B cell (primary cell): Measurements from ENCODE around the gene MYO1E. TPM values are rescaled to one million over a fixed set of nuclear protein-coding genes. Genes with fewer than 3 reads are reported as not detected.

Source experiments
- ATAC-seq: fragments of 200-7000 bp; cut with Tn5 transposase; one replicate; pipeline ENCODE4 v1.10.0; 2021; ENCODE audit warnings: low read depth, mild to moderate bottlenecking, moderate number of reproducible peaks, moderate library complexity
- CTCF ChIA-PET: fragments of 350-600 bp; sonication (Branson Sonifier 250); formaldehyde crosslinking; loops from one replicate; lab custom pipeline; 2021; ENCODE audit warnings: antibody characterized with exemption, inconsistent platforms; lab: Charles Lee
- POLR2A ChIA-PET: fragments of 350-600 bp; sonication (Branson Sonifier 250); formaldehyde crosslinking; loops from one replicate; lab custom pipeline; 2021; ENCODE audit warnings: antibody characterized with exemption; lab: Charles Lee
- DNase-seq: peaks from one replicate; pipeline ENCODE4 v3.0.0; 2013
- H2AFZ ChIP-seq: 2 replicates; pipeline ENCODE4 v1.6.1; 2012; ENCODE audit warnings: mild to moderate bottlenecking, low read depth, low read length; ENCODE audit not compliant: insufficient read depth, poor library complexity, severe bottlenecking
- H3K27ac ChIP-seq, 2 donors: 1 replicate in 1 of 2; 2 replicates in 1 of 2; pipeline ENCODE4 v1.5.1; 2012 to 2013; ENCODE audit warnings: low read length in 2 of 2, mild to moderate bottlenecking in 2 of 2, moderate library complexity in 1 of 2
- H3K27me3 ChIP-seq, 4 experiments: fragments of 200-600 bp in 1 of 4; sonication (generic) in 1 of 4; replicated peaks in 1 of 4; 1 replicate in 2 of 4; 2 replicates in 2 of 4; pipeline versions ENCODE4 v1.6.1 to v1.7.0; 2013 to 2016; ENCODE audit warnings: low read length in 3 of 4, mild to moderate bottlenecking in 2 of 4, mixed read lengths in 1 of 4, moderate library complexity in 1 of 4; ENCODE audit not compliant: insufficient read depth in 4 of 4, control insufficient read depth in 3 of 4; ENCODE audit errors: control extremely low read depth in 1 of 4
- H3K36me3 ChIP-seq, 2 experiments: replicated peaks in 1 of 2; 1 replicate in 1 of 2; 2 replicates in 1 of 2; pipeline versions ENCODE4 v1.6.1 to v1.7.1; 2013; ENCODE audit warnings: low read length in 1 of 2; ENCODE audit not compliant: insufficient read depth in 2 of 2, control insufficient read depth in 1 of 2; ENCODE audit errors: control extremely low read depth in 1 of 2, extremely low read depth in 1 of 2
- H3K4me1 ChIP-seq, 2 donors: fragments of 200-600 bp in 1 of 2; sonication (generic) in 1 of 2; 1 replicate in 1 of 2; 2 replicates in 1 of 2; pipeline versions ENCODE4 v1.5.1 to v1.6.1; 2013 to 2017; ENCODE audit warnings: low read length in 2 of 2; ENCODE audit not compliant: control insufficient read depth in 2 of 2, insufficient read depth in 2 of 2
- H3K4me2 ChIP-seq: replicated peaks from 2 replicates; pipeline ENCODE3; 2012; ENCODE audit warnings: mild to moderate bottlenecking, low read depth, low read length; ENCODE audit not compliant: poor library complexity, severe bottlenecking
- H3K4me3 ChIP-seq, 5 experiments: fragments of 200-600 bp in 1 of 5; sonication (generic) in 1 of 5; 1 replicate in 3 of 5; 2 replicates in 2 of 5; pipeline versions ENCODE4 v1.5.1 to v1.7.0; 2011 to 2016; ENCODE audit warnings: low read length in 4 of 5, mild to moderate bottlenecking in 4 of 5, low read depth in 2 of 5, control low read depth in 1 of 5, moderate library complexity in 1 of 5; ENCODE audit not compliant: insufficient read depth in 1 of 5; ENCODE audit errors: control extremely low read depth in 1 of 5, extremely low read depth in 1 of 5
- H3K79me2 ChIP-seq: fragments of 200-600 bp; sonication (generic); one replicate; pipeline ENCODE4 v1.6.0; 2016; ENCODE audit warnings: low read length; ENCODE audit not compliant: control insufficient read depth, insufficient read depth
- H3K9ac ChIP-seq: fragments of 200-600 bp; sonication (generic); 2 replicates; pipeline ENCODE4 v1.6.1; 2017; ENCODE audit warnings: mild to moderate bottlenecking, low read length, moderate library complexity
- H3K9me3 ChIP-seq, 3 donors: one replicate each; pipeline versions ENCODE4 v1.6.1 to v1.7.1; 2013; ENCODE audit warnings: low read length in 2 of 3; ENCODE audit not compliant: control insufficient read depth in 2 of 3, insufficient read depth in 1 of 3; ENCODE audit errors: control extremely low read depth in 1 of 3
- H4K20me1 ChIP-seq: 2 replicates; pipeline ENCODE4 v1.6.0; 2012; ENCODE audit warnings: mild to moderate bottlenecking, low read length; ENCODE audit not compliant: insufficient read depth, control insufficient read depth, poor library complexity, severe bottlenecking
- H3K27ac Mint-ChIP-seq: one replicate; pipeline ENCODE4 v1.8.0; 2021; ENCODE audit warnings: mixed read lengths
- H3K27me3 Mint-ChIP-seq: one replicate; pipeline ENCODE4 v1.8.0; 2021; ENCODE audit warnings: mixed read lengths
- H3K4me1 Mint-ChIP-seq: one replicate; pipeline ENCODE4 v1.8.0; 2021; ENCODE audit warnings: mixed read lengths
- H3K4me3 Mint-ChIP-seq: one replicate; pipeline ENCODE4 v1.8.0; 2021; ENCODE audit warnings: mixed read lengths
- H3K9me3 Mint-ChIP-seq: one replicate; pipeline ENCODE4 v1.8.0; 2022; ENCODE audit warnings: mixed read lengths; ENCODE audit not compliant: insufficient read depth
- EZH2 ChIP-seq: IDR thresholded peaks from 2 replicates; pipeline ENCODE4 v1.6.1; 2012; ENCODE audit warnings: borderline replicate concordance, low read depth, mild to moderate bottlenecking, moderate library complexity, low read length; ENCODE audit not compliant: insufficient read depth, poor library complexity, severe bottlenecking
- WGBS: methylation state at CpG from one replicate; pipeline ENCODE4 v1.1.5; 2013; ENCODE audit warnings: missing lambda C conversion rate; ENCODE audit not compliant: insufficient coverage; 5-methylcytosine and 5-hydroxymethylcytosine counted together
- intact Hi-C: fragments of 100-400 bp; cut with micrococcal nuclease; formaldehyde crosslinking; loops from one replicate; pipeline ENCODE4 v1.10.0; 2022
- polyA plus RNA-seq: library from polyadenylated mRNA; depleted of rRNA; stranded (reverse); fragments of >200 nt; gene quantifications from 2 replicates; pipeline ENCODE4 v1.2.3, GENCODE V29; 2012
- total RNA-seq, 2 donors: library from RNA; stranded (reverse); fragments of 120-200 nt in 1 of 2; gene quantifications; 1 replicate in 1 of 2; 2 replicates in 1 of 2; pipeline versions ENCODE4 v1.2.3 to v1.2.4, GENCODE V29; 2013 to 2022
- TF ChIP-seq, protein P1 (sequence below): fragments of 200-600 bp; IDR thresholded peaks from one replicate; pipeline ENCODE4 v1.8.0; 2022; ENCODE audit warnings: antibody characterized with exemption, mild to moderate bottlenecking

The MYO1E gene
- total and polyA plus RNA-seq, 2 donors (not counting 1 experiment from before 2014, with no cell fraction given) = 11.9 to 100.0 TPM

GRCh38 chr15:59419170-59419569 lies 46.5 kb upstream of the MYO1E start:
- ChIA-PET CTCF (interaction anchor here (0.9 to 1.1 kb wide), 3 partner anchors 172 to 173 kb away, joined by 3 to 4 read pairs (median 3); no protein-coding TSS in a partner anchor), POLR2A (no interaction called here)
- Histone ChIP-seq H2AFZ (no peak overlapping the region), H3K4me3 (no peak overlapping the region), H4K20me1 (no peaks in the 10 kb centered on the region), H3K27me3 (no peaks in the 10 kb centered on the region), H3K4me1 (peaks cover 24 to 36% of the 10 kb centered on the region in 2 donors), H3K9me3 (no peaks in the 10 kb centered on the region), H3K79me2 (no peaks in the 10 kb centered on the region), H3K9ac (no peak overlapping the region), H3K4me2 (no peak overlapping the region), H3K36me3 (no peaks in the 10 kb centered on the region), H3K27ac (peak overlapping the region in 1 of 2 donors; percentile 2)
- Mint-ChIP-seq H3K9me3 (no peaks in the 10 kb centered on the region), H3K4me1 (peaks cover 45% of the 10 kb centered on the region), H3K27me3 (no peaks in the 10 kb centered on the region), H3K4me3 (no peak overlapping the region), H3K27ac (peak overlapping the region; percentile 26)
- no peak for ATAC-seq
- DNase-seq = no peak
- 29% methylated on average over 1 of the region's 1 CpG for WGBS
- TF ChIP-seq EZH2 = no peak
- TF ChIP-seq, protein P1, sequence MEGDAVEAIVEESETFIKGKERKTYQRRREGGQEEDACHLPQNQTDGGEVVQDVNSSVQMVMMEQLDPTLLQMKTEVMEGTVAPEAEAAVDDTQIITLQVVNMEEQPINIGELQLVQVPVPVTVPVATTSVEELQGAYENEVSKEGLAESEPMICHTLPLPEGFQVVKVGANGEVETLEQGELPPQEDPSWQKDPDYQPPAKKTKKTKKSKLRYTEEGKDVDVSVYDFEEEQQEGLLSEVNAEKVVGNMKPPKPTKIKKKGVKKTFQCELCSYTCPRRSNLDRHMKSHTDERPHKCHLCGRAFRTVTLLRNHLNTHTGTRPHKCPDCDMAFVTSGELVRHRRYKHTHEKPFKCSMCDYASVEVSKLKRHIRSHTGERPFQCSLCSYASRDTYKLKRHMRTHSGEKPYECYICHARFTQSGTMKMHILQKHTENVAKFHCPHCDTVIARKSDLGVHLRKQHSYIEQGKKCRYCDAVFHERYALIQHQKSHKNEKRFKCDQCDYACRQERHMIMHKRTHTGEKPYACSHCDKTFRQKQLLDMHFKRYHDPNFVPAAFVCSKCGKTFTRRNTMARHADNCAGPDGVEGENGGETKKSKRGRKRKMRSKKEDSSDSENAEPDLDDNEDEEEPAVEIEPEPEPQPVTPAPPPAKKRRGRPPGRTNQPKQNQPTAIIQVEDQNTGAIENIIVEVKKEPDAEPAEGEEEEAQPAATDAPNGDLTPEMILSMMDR = no peak
- intact Hi-C loops = no loop called here

GRCh38 chr15:59416816-59417215 lies 44.1 kb upstream of the MYO1E start:
- Mint-ChIP-seq H3K4me1 (peaks cover 63% of the 10 kb centered on the region), H3K27ac (no peak overlapping the region)
- POLR2A ChIA-PET = no interaction called here

More at GRCh38 chr15:59416816-59417215, 44.1 kb upstream of the MYO1E start:
- Histone ChIP-seq H3K4me2 (no peak overlapping the region), H3K4me1 (peaks cover 43 to 55% of the 10 kb centered on the region in 2 donors), H4K20me1 (no peaks in the 10 kb centered on the region), H2AFZ (no peak overlapping the region), H3K9me3 (no peaks in the 10 kb centered on the region), H3K36me3 (no peaks in the 10 kb centered on the region), H3K79me2 (no peaks in the 10 kb centered on the region), H3K9ac (no peak overlapping the region), H3K27me3 (no peaks in the 10 kb centered on the region), H3K4me3 (no peak overlapping the region), H3K27ac (no peak overlapping the region)
- Mint-ChIP-seq H3K9me3 (no peaks in the 10 kb centered on the region), H3K4me3 (no peak overlapping the region), H3K27me3 (no peaks in the 10 kb centered on the region)
- 94% methylated on average over 3 of the region's 4 CpGs for WGBS
- ATAC-seq (no peak), DNase-seq (no peak)
- intact Hi-C loops = no loop called here
- TF ChIP-seq, protein P1 = no peak
- no peak for TF ChIP-seq EZH2
- CTCF ChIA-PET = interaction anchor here (1.0 kb wide), 1 partner anchor 76 kb away, joined by 3 read pairs; no protein-coding TSS in a partner anchor
